T-helper 9 cell (primary cell): Measurements from ENCODE around the gene CAMK2A.

Source experiments
- DNase-seq: peaks from one replicate; pipeline ENCODE4 v3.0.0-alpha.2; 2020

CAMK2A gene

GRCh38 chr5:150183436-150183835 is 106.1 kb downstream of the CAMK2A start:
- no peak for DNase-seq

GRCh38 chr5:150182774-150183173 is 106.8 kb downstream of the CAMK2A start:
- no peak for DNase-seq

- no peak for DNase-seq
Observed at GRCh38 chr5:150181766-150182545, 107.6 kb downstream of the CAMK2A start.

GRCh38 chr5:150181027-150181426 is 108.5 kb downstream of the CAMK2A start:
- no peak for DNase-seq

- DNase-seq, result no peak
Observed at GRCh38 chr5:150180241-150181026, 109.1 kb downstream of the CAMK2A start.

GRCh38 chr5:150179019-150179620 is 110.5 kb downstream of the CAMK2A start:
- no peak for DNase-seq

GRCh38 chr5:150178262-150178661 is 111.3 kb downstream of the CAMK2A start:
- DNase-seq, result no peak

- no peak for DNase-seq
Observed at GRCh38 chr5:150177721-150178120, 111.9 kb downstream of the CAMK2A start.

- no peak for DNase-seq
Observed at GRCh38 chr5:150176745-150177477, 112.7 kb downstream of the CAMK2A start.

GRCh38 chr5:150175536-150175935 is 114.0 kb downstream of the CAMK2A start:
- DNase-seq, result no peak

GRCh38 chr5:150175076-150175475 is 114.5 kb downstream of the CAMK2A start:
- DNase-seq, result no peak

GRCh38 chr5:150174285-150174684 is 115.3 kb downstream of the CAMK2A start:
- DNase-seq, result no peak

- no peak for DNase-seq
Observed at GRCh38 chr5:150173161-150173560, 116.4 kb downstream of the CAMK2A start.

- no peak for DNase-seq
Observed at GRCh38 chr5:150172556-150172955, 117.0 kb downstream of the CAMK2A start.

- no peak for DNase-seq
Observed at GRCh38 chr5:150172145-150172544, 117.4 kb downstream of the CAMK2A start.
